ENCODE measurements around the gene ATP13A2. TPM values are rescaled to one million over a fixed set of nuclear protein-coding genes. Genes with fewer than 3 reads are reported as not detected.

ATP13A2 gene
- total and polyA plus RNA-seq, 2 donors, result 13.9 to 23.6 TPM

DNA sequence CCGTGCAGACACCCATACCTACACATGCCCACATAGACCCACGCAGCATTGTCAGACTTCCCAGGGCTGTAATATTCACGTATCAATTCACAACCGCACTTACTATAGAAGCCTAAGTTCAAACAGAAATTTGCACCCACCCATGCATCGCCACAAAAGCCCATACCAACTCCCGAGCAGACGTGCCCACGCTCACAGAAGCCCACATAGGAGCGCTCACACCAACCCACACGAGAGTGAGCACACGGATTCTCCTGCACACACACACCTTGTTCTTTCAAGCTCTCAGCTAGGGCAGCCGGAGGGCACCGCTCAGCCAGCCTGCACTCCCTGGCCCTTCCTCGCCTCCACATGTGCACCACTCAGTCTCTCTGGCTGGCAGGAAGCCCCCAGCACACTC, 35.9 kb downstream of the ATP13A2 start:
- Histone ChIP-seq H3K27ac (ENCODE audit: low read depth) (no peak overlapping the region), H3K4me1 (ENCODE audit: insufficient read depth) (no peaks in the 10 kb centered on the region), H3K36me3 (ENCODE audit: insufficient read depth) (no peaks in the 10 kb centered on the region), H3K4me3 (ENCODE audit: low read depth, low read length) (no peak overlapping the region)
- no peak for DNase-seq (ENCODE audit: extremely low spot score)
- 87% methylated on average over 14 of the region's 14 CpGs for WGBS

DNA sequence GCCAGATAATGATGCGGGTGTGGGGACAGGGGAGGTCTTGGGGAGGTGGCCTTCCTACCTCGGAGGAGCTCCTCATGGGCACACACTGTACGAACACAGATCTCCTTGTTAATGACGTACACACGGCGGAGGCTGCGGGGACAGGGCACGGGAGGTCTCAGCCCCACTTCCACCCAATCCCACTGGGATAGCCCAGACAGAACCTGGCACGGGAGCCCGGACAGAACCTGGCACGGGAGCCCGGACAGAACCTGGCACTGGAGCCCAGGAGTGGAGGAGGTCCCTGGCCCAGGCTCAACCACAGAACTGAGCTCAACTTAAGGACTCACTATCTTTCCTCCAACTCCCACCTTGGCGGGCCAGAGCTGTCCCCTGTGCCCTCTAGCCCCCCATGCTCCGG, 36.5 kb downstream of the ATP13A2 start:
- no peak overlapping the region for H3K27ac ChIP-seq (ENCODE audit: low read depth)

DNA sequence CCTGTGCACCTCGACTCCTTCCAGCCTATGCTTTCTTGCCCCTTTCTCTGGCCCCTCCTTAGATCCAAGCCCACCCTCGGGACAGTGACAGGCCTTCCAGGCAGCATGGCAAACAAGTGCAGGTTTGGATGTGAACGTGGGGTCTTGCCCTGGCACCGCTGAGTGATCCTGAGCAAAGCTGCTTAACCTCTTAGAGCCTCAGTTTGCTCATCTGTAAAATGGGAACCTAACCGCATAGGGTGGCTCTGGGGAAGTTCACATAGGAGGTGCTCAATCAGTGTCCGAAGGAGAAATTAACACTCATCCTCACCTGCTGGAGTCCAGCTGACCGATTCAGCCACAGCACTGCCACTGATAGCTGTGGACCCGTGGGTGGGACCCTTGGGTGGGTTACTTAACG, 38.5 kb downstream of the ATP13A2 start:
- 79% methylated on average over 9 of the region's 9 CpGs for WGBS
- H3K27ac ChIP-seq (ENCODE audit: low read depth), result no peak overlapping the region
- DNase-seq (ENCODE audit: extremely low spot score), result no peak
- no peaks in the 10 kb centered on the region for H3K36me3 ChIP-seq (ENCODE audit: insufficient read depth)
- H3K4me1 ChIP-seq (ENCODE audit: insufficient read depth), result no peaks in the 10 kb centered on the region
- H3K4me3 ChIP-seq (ENCODE audit: low read depth, low read length), result no peak overlapping the region

More for the DNA sequence above, 36.5 kb downstream of the ATP13A2 start:
- WGBS, result 76% methylated on average over 14 of the region's 14 CpGs
- H3K36me3 ChIP-seq (ENCODE audit: insufficient read depth), result no peaks in the 10 kb centered on the region
- no peak for DNase-seq (ENCODE audit: extremely low spot score)
- no peak overlapping the region for H3K4me3 ChIP-seq (ENCODE audit: low read depth, low read length)
- no peaks in the 10 kb centered on the region for H3K4me1 ChIP-seq (ENCODE audit: insufficient read depth)

DNA sequence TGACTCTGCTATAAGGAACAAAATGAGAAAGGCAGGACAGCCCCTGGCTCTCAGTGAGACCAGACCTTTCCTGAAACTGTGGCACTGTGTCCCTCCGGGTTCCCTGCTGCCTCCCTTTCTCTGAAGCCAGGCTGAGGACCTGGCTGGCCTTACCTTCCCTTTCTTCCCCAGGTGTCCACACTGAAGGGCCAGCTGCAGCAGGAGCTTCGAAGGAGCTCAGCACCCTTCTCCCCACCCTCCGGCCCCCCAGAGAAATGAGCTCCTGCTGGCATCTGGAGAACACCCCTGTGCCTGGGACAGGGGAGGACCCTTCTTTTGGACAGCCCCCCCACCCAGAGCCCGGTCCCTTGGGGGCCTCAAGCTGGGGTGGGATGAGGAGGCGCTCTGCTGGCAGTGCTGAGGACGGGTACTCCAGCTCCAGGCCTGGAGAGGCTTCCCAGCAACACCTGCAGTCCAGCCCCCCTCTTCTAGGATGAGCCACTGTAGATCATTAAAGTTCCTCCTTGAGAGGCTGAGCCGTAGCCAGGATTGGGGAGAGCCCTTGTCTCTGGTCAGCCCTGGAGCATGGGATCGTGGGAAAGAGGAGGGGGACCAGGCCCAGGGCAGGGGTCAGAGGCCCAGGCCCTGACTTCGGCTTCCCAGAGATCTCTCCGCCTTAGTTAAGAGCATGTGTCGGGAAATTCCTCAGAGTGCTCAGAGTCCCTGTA, 39.4 kb downstream of the ATP13A2 start:
- Histone ChIP-seq H3K4me1 (ENCODE audit: insufficient read depth) (no peaks in the 10 kb centered on the region), H3K27ac (ENCODE audit: low read depth) (no peak overlapping the region), H3K4me3 (ENCODE audit: low read depth, low read length) (no peak overlapping the region), H3K36me3 (ENCODE audit: insufficient read depth) (no peaks in the 10 kb centered on the region)
- 81% methylated on average over 11 of the region's 11 CpGs for WGBS
- DNase-seq (ENCODE audit: extremely low spot score), result no peak

DNA sequence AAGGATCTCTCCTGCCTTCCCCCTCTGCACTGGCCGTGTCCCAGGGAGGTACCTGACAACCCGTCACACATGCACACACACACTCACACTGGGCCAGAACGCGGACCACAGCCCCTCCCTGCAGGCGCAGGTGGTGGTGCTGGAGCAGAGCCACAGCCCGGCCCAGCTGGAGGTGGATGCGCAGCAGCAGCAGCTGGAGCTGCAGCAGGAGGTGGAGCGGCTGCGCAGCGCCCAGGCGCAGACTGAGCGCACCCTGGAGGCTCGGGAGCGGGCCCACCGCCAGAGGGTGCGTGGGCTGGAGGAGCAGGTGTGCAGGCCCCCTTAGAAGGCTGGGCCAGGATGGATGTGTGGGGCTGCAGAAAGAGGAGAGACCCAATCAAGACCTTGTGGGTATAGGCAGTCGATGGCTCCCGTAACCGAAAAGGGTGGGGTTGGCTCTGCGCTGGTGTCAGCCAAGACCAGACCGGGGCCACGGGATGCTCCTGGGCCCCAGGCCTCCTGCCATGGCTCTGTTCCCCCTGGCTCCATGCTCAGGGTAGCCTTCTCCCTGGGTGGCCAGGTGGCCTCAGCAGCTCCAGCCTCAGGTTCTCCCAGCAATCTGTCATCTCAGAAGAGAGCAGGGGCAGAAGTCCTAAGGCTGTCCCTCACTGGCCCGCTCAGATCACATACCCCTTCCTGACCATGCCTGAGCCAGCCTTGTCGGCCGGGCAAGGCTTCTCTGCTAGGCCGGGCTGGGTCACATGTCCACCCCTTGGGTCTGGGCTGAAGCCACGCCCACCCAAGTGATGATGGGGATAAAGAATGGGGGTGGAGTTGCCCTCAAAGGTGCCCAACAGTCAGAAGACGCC, 40.2 kb downstream of the ATP13A2 start:
- Histone ChIP-seq H3K27ac (ENCODE audit: low read depth) (no peak overlapping the region), H3K36me3 (ENCODE audit: insufficient read depth) (no peaks in the 10 kb centered on the region)
- 75% methylated on average over 28 of the region's 28 CpGs for WGBS

DNA sequence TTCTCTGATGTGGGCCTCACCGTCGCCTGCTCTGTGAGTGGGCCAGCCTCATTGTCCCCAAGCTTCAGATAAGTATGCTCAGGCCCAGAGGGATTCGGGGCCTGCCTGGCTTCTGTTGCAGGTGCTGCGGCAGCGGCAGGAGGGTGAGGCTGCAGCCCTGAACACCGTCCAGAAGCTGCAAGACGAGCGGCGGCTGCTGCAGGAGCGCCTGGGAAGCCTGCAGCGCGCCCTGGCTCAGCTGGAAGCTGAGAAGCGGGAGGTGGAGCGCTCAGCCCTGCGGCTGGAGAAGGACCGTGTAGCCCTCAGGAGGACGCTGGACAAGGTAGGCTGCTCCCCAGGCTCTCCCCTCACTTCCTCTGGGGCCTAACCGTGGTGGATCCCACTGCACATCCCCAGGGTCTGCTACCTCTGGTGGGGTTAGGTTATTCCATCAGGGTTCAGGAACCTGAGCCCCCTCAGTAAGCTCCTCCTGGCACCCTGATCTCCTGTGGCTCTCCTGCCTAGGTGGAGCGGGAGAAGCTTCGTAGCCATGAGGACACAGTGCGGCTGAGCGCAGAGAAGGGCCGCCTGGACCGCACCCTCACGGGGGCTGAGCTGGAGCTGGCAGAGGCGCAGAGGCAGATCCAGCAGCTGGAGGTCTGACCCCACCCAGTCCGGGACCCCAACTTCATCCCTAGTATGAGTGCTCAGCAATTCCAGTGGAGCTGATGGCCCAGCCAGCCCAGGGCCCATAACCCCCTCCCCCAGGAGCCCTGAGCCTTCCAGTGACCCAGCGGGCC, 41.4 kb downstream of the ATP13A2 start:
- H3K4me3 ChIP-seq (ENCODE audit: low read depth, low read length), result no peak overlapping the region
- H3K4me1 ChIP-seq (ENCODE audit: insufficient read depth), result no peaks in the 10 kb centered on the region
- no peaks in the 10 kb centered on the region for H3K36me3 ChIP-seq (ENCODE audit: insufficient read depth)
- 93% methylated on average over 28 of the region's 28 CpGs for WGBS
- H3K27ac ChIP-seq (ENCODE audit: low read depth), result no peak overlapping the region
- DNase-seq (ENCODE audit: extremely low spot score), result no peak

More for the DNA sequence above, 40.2 kb downstream of the ATP13A2 start:
- H3K4me1 ChIP-seq (ENCODE audit: insufficient read depth), result no peaks in the 10 kb centered on the region
- no peak overlapping the region for H3K4me3 ChIP-seq (ENCODE audit: low read depth, low read length)
- DNase-seq (ENCODE audit: extremely low spot score), result no peak

DNA sequence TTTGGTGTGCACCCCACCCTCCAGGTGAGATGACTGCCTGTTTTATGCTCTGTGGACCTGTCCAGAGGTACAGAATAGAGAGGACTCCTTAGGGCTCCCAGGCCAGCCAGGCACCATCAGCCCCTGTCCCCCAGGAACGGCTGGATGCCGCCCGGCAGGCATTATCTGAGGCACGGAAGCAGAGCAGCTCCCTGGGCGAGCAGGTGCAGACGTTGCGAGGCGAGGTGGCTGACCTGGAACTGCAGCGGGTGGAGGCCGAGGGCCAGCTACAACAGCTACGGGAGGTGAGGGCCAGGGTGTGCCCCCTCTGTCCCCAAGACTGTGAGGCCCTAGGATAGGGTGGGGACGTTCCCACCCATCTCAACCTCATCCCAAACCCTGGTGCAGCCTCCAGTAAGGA, 42.1 kb downstream of the ATP13A2 start:
- no peak overlapping the region for H3K4me3 ChIP-seq (ENCODE audit: low read depth, low read length)
- H3K36me3 ChIP-seq (ENCODE audit: insufficient read depth), result no peaks in the 10 kb centered on the region
- no peak for DNase-seq (ENCODE audit: extremely low spot score)
- no peak overlapping the region for H3K27ac ChIP-seq (ENCODE audit: low read depth)
- WGBS, result 97% methylated on average over 12 of the region's 12 CpGs
- no peaks in the 10 kb centered on the region for H3K4me1 ChIP-seq (ENCODE audit: insufficient read depth)

DNA sequence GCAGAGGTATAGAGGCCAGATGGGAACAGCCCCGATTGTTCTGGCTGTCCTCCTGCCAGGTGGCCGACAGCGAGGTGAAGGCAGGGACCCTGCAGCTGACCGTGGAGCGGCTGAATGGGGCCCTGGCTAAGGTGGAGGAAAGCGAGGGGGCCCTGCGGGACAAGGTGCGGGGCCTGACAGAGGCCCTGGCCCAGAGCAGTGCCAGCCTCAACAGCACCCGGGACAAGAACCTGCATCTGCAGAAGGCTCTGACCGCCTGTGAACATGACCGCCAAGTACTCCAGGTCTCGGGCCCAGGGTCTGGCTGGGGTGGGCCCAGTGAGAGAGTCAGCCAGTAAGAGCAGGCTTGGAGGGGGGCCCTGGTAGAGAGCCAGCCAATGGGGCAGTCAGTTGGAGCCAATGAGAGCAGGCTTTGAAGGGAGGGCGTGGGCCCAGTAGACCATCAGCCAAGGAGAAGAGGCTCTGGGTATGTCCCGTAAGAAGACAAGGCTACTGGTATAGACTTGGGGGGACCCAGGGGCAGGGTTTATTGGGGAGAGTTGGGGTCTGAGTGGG, 42.6 kb downstream of the ATP13A2 start:
- WGBS, result 93% methylated on average over 14 of the region's 14 CpGs
- H3K36me3 ChIP-seq (ENCODE audit: insufficient read depth), result no peaks in the 10 kb centered on the region
- H3K27ac ChIP-seq (ENCODE audit: low read depth), result no peak overlapping the region
- H3K4me1 ChIP-seq (ENCODE audit: insufficient read depth), result no peaks in the 10 kb centered on the region
- DNase-seq (ENCODE audit: extremely low spot score), result no peak
- H3K4me3 ChIP-seq (ENCODE audit: low read depth, low read length), result no peak overlapping the region

DNA sequence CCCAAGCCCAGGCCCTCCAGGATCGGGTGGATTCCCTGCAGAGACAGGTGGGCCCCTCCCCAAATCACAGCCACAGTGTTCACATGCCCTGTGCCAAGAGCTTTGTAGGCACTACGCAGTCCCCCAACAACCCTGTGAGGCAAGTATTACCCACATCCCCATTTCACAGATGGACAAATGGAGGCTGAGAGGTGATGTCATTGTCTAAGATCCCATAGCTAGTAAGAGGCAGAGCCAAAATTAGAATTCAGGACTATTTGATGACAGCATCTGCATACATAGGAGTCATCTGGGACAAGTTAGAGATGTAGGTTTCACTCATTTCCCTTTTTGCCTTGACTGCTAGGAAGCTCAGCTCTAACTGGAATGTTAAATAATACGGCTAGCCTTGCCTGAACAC, 43.4 kb downstream of the ATP13A2 start:
- no peak overlapping the region for H3K4me3 ChIP-seq (ENCODE audit: low read depth, low read length)

DNA sequence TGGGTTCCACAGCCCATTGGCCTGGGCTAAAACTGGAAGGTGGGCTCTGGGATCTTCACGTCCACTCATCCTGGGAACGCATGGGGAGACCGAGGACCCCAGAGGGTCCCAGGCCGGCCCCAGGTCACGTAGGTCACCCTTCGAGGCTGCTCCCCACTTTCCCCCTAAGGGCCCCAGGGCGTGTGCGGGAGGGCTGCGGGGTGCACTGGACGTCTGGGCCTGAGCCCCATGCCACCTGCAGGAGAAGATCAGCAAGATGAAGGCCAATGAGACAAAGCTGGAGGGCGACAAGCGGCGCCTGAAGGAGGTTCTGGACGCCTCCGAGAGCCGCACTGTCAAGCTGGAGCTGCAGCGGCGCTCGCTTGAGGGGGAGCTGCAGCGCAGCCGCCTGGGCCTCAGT, 43.8 kb downstream of the ATP13A2 start:
- no peaks in the 10 kb centered on the region for H3K36me3 ChIP-seq (ENCODE audit: insufficient read depth)
- H3K4me1 ChIP-seq (ENCODE audit: insufficient read depth), result no peaks in the 10 kb centered on the region
- H3K4me3 ChIP-seq (ENCODE audit: low read depth, low read length), result no peak overlapping the region
- 96% methylated on average over 21 of the region's 21 CpGs for WGBS
- no peak overlapping the region for H3K27ac ChIP-seq (ENCODE audit: low read depth)
- DNase-seq (ENCODE audit: extremely low spot score), result no peak

More for the DNA sequence above, 43.4 kb downstream of the ATP13A2 start:
- Histone ChIP-seq H3K36me3 (ENCODE audit: insufficient read depth) (no peaks in the 10 kb centered on the region), H3K4me1 (ENCODE audit: insufficient read depth) (no peaks in the 10 kb centered on the region), H3K27ac (ENCODE audit: low read depth) (no peak overlapping the region)
- DNase-seq (ENCODE audit: extremely low spot score), result no peak
- 96% methylated on average over 3 of the region's 3 CpGs for WGBS

DNA sequence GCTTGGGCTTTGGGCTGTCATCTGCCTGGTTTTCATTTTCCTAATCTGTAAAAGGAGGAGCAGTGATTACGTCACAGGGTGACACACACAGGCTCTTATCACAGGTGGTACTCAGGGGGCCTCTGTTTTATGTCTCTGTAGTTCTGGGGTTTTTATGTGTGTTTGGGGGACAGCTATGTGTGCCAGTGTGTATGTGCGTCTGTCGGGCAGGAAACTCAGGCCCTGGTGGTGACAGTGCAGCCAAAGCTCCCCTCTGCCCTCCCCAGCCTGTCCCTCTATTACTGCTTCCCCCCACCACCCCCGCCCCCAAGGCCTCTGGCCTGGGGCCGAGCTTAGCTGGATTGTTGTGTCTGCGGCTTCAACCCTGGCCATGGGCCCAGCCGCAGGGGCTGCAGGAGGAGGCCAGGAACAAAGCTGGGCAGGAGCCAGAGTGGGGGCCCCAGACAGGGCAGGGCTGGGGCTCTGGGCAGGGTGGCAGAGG, 44.6 kb downstream of the ATP13A2 start:
- no peaks in the 10 kb centered on the region for H3K4me1 ChIP-seq (ENCODE audit: insufficient read depth)
- H3K4me3 ChIP-seq (ENCODE audit: low read depth, low read length), result no peak overlapping the region
- 14% methylated on average over 7 of the region's 7 CpGs for WGBS
- no peaks in the 10 kb centered on the region for H3K36me3 ChIP-seq (ENCODE audit: insufficient read depth)
- no peak overlapping the region for H3K27ac ChIP-seq (ENCODE audit: low read depth)
- no peak for DNase-seq (ENCODE audit: extremely low spot score)

DNA sequence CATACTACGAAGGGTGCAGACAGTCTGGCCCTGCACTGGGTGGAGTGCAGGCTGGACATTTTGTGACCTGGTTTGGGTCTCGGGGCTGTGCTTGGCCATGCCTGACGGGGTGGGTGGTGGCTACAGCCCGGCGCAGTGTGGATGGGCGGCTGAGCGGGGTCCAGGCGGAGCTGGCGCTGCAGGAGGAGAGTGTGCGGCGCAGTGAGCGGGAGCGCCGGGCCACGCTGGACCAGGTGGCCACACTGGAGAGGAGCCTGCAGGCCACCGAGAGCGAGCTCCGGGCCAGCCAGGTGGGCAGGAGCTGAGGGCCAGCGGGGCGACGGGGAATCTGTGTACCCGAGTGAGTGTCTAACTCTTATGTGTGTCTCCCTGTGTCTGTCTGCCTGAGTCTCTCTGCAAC, 45.4 kb downstream of the ATP13A2 start:
- no peak for DNase-seq (ENCODE audit: extremely low spot score)
- H3K4me3 ChIP-seq (ENCODE audit: low read depth, low read length), result no peak overlapping the region
- no peak overlapping the region for H3K27ac ChIP-seq (ENCODE audit: low read depth)
- no peaks in the 10 kb centered on the region for H3K4me1 ChIP-seq (ENCODE audit: insufficient read depth)
- H3K36me3 ChIP-seq (ENCODE audit: insufficient read depth), result no peaks in the 10 kb centered on the region
- WGBS, result 98% methylated on average over 22 of the region's 22 CpGs

DNA sequence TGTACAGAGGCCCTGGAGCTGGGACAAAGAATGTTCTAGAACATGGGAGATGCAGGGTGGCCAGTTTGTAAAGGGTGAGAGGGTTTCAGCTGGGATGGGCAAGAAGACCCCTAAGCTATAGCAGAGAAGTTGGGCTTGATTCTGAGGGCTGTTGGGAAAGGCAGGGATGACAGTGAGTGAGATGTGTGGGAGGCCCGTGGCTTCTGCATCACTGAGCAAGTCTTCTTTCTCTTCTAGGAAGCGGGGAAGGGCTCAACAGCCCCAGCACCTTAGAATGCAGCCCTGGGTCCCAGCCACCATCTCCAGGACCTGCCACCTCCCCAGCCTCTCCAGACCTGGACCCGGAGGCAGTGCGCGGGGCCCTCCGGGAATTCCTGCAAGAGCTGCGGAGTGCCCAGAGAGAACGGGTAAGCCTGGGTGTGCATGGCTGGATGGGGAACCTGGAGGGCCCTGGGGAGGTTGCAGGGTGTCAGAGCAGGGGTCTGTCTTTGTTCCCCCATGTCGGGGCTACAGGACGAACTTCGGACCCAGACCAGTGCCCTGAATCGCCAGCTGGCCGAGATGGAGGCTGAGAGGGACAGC, 46.2 kb downstream of the ATP13A2 start:
- Histone ChIP-seq H3K4me1 (ENCODE audit: insufficient read depth) (no peaks in the 10 kb centered on the region), H3K4me3 (ENCODE audit: low read depth, low read length) (no peak overlapping the region), H3K27ac (ENCODE audit: low read depth) (no peak overlapping the region), H3K36me3 (ENCODE audit: insufficient read depth) (no peaks in the 10 kb centered on the region)
- WGBS, result 95% methylated on average over 13 of the region's 13 CpGs
- DNase-seq (ENCODE audit: extremely low spot score), result no peak

Measured in urinary bladder (tissue), 4 donors.